ENCODE measurements around the gene TNN.

- no peak for TF ChIP-seq FOXM1 (IDR thresholded peaks at IDR 0.05; ENCODE audit: borderline replicate concordance)
- no peak for TF ChIP-seq SUZ12 (IDR thresholded peaks at IDR 0.05)
- no peak for TF ChIP-seq SP1 (IDR thresholded peaks at IDR 0.05)
- TF ChIP-seq BHLHE40 (IDR thresholded peaks at IDR 0.05; ENCODE audit: borderline replicate concordance), result no peak
- no peak for TF ChIP-seq PKNOX1 (IDR thresholded peaks at IDR 0.05)
- no peak for TF ChIP-seq LEF1 (IDR thresholded peaks at IDR 0.05; ENCODE audit: borderline replicate concordance)
- no peak for TF ChIP-seq FOXK2 (IDR thresholded peaks at IDR 0.05)
- TF ChIP-seq TARDBP (IDR thresholded peaks at IDR 0.05), result no peak
- TF ChIP-seq CTBP1 (IDR thresholded peaks at IDR 0.05; ENCODE audit: borderline replicate concordance), result no peak
- no peak for TF ChIP-seq ELF4 (IDR thresholded peaks at IDR 0.05)
- TF ChIP-seq ZNF384 (IDR thresholded peaks at IDR 0.05), result no peak
- TF ChIP-seq HDGF (IDR thresholded peaks at IDR 0.05; ENCODE audit: borderline replicate concordance), result no peak
These were observed 59.9 kb downstream of the TNN start for GRCh38 chr1:175127565-175127964.

Data from HEK293T (cell line).